Stimulated activated CD8-positive, alpha-beta memory T cell treated with anti-CD3 and anti-CD28 coated beads, Interleukin-7, amount 100 ng/mL, for 1 hour (primary cell): ENCODE data around the gene MRO.
"Not testable (repeated sequence)": the region's sequence is repeated elsewhere in the genome, so short reads cannot be mapped to it uniquely, and the experiment has no call there.

ENCODE experiments used
- DNase-seq, 2 donors: peaks; one replicate each; pipeline ENCODE4 v3.0.0-alpha.2; 2020; ENCODE audit warnings: low read depth in 2 of 2

The MRO gene

DNA sequence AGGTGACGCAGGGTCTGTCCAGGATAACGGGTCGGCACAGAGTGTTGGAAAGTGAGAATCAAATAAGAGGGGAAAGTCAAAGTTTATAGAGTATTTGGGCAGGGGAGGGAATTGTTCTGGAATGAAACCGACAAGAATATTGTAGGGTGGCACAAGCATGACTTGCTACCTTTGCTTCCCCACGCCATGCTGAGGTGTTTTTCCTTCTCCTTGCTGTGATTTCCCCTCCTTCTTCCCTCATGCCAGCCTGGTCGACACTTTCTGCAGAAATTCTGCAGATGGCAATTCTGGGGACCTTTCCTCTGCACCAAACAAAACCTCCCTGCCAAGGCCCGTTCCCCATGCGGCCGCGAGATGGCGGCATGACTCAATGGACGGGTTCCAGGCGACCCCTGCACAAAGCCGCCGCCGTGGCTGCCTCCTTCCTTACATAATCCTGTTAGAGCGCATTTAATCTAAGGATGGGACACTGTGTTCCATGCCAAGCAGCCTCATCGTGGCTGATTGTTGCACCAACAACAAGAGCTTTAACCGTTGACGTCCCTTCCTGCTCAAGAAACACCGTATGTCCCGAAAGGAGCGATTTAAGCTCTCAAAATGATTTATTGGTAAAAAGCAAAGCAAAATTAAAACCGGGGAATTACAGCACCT lies at the start of gene MRO:
Gene MRO (minus strand): TSS at position 289 of the 651 bp plus-strand sequence. CDS start 10,616 bp downstream, outside the sequence.
- peak; percentile 59 to 62 for DNase-seq

DNA sequence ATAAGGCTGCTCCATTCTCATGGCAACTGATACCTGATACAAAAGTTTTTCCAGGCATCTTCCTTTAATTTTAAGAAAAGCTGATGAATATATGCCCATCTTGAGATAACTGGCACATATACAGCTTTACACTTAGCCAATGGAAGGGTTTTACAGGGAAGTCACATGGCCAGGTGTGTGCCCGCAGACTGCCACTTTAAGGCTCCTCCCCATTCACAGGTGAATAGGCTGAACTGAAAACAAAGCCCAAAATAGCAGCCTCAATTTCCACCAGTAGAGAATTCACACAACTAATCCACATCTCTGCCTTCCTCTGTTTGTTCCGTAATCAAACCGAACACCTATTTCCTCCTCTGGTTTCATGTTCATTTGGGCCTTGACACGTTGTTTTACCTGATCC lies 49.3 kb upstream of the MRO start:
- DNase-seq: no peak

DNA sequence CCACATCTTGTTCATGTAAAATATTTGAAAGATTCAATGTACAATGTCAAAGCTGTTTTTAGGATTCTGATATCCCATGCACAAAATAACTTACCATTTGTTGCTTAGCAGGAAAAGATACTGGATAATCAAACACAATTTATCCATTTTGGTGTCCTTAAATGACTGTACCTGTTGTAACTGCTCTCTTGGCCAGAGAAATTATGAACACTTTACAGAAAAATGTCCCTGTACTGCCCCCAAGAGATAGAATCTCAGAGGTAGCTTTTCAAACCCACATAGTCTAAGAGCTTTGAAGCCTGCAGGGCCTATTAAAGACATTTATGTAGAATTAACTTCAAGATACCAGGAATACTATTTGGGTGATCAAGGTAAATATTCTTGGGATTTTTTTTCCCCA lies 46.9 kb upstream of the MRO start:
- DNase-seq: no peak

DNA sequence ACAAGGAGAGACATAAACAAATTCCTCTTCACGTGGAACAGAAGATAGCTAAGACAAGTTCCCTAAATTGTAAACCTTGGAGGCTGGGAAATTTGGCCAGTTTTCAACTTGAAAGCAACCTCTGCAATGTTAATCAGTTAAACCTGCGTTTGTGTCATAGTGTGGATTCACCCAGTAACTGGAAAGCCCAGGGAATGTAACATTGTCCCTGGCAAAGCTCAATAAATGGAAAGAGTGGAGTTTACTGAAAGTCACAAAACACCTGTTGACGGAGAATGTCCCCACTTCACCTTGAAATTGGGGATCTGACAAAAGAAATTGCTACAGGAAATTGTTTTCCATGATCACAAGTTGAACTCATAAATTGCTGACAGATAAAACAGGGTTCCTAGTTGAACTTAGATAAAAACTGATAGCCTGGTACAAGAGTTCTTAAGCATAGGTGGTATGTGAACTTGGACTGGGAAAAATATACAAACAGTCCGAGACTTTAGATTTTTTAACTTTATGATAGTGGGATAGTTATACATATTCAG lies 44.1 kb upstream of the MRO start:
- DNase-seq: no peak

DNA sequence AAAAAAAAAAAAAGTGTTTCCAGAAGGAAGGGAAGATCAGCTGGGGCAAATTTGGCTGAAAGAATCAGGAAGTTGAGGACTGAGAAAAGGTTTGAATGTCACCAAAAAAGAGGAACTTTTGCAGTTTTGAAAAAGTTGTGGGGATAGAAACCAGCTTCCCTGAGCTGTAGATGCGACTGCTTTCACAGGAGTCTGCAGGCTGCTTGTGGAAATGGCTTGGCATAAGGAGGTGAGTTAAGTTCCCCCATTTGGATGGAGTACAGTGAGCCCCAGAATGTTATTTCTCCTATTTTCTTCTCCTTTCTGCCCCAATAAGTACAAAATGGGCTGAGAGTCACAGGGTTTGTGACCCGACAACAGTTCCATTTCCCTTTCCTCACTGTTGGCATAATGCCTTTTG lies 42.6 kb upstream of the MRO start:
- no peak for DNase-seq

DNA sequence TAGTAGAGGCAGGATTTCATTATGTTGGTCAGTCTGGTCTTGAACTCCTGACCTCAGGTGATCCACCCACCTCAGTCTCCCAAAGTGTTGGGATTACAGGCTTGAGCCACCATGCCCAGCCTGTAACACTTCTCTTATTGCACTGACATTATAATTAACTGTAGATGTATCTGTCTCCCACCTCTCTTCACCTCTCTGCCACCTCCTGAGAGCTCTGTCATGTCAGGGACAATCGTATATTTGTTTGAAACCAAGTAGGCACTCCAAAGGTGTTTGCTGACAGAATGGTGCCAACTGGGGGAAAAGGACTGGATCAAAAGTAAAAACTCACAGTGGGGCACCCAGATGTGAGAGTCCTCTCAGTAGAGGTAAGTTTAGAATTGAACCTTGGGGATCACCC lies 41.8 kb upstream of the MRO start:
- DNase-seq: no peak

DNA sequence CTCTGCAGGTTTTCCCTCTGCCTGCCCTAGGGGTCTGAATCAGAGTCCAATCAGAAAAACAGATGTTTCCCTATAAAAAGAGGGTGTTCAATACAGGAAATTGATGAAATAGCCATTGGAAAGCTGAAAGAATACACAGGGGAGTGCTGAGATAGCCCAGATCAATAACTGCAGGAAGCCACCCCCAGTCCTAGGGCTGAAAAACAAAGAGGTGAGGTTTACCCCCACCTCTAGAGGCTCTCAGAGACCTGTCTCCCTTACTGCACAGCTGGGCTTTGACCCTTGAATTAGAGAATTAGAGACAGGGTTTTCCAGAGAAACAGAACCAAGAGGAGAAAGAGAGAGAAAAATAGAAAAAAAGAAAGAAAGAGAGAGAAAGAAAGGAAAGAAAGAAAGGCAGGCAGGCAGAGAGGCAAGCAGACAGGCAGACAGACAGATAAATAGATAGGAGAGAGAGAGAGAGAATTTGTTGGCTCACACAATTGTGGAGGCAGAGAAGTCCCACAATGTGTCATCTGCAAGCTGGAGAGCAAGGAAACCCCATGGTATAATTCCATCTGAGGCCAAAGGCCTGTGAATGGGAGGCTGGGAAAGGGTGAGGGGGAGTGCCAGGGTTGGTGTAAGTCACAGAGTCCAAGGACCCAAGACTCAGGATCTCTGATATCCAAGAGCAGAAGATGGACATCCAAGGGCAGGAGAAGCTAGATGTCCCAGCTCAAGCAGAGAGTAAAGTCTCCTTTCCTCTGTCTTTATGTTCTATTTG lies 40.2 kb upstream of the MRO start:
- DNase-seq: no peak

DNA sequence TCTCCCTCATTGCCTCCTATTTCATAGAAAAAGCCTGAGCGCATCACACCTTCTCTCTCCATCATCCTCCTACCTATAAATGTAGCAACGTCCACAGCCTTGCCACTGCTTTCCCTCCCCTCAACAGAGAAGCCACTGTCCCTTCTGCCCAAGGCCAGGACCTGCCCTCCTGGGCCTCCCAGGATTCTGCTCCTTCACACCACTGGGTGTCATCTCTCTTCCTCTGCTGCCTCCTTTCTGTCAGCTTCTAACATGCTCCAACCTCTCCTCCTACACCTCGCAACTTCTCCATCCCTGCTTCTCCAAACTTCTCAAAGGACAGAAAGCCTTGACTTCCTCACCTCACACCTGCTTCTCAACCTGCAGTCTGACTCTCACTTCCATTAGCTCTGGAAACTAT lies 37.9 kb upstream of the MRO start:
- DNase-seq: no peak

DNA sequence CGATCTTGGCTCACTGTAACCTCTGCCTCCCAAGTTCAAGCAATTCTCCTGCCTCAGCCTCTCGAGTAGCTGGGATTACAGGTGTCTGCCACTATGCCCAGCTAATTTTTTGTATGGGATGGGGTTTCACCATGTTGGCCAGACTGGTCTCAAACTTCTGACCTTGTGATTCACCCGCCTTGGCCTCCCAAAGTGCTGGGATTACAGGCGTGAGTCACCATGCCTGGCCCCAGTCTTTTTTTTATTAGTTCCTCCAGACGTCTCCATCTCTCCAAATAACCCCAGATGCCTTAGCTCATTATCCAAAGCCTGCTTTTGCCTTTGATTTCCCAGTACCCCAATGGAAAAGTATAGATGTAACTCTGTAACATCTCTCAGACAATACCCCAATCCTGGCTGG lies 37.4 kb upstream of the MRO start:
- not testable (repeated sequence) for DNase-seq

DNA sequence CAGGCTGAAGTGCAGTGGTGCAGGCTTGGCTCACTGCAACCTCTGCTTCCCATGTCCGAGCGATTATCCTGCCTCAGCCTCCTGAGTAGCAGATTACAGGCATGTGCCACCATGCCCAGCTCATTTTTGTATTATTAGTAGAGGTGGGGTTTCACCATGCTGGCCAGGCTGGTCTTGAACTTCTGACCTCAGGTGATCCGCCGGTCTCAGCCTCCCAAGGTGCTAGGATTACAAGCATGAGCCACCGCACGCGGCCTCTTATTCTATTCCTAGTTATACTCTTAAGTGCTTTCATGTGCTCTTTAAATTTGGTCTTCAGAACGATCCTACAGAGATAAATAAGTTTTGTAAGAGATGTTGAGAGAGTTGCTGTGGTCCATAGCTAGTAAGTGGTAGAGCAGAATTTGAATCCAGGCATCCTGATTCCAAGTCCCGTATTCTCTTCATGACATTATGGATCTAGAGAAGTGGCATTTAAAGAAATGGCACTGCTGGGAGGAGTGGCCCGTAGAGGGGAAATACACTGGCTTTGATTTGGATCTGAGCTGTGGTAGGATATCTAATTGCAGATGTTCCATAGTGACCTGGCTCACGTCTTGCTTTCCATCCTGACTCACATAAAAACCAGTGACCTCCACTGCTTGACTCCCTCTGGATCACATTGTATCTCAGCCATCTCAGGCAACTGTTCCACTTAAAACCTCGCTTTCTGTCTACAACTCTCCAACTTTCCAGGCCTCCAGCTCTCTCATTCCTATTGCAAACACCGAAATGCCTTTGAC lies 36.4 kb upstream of the MRO start:
- no peak for DNase-seq

DNA sequence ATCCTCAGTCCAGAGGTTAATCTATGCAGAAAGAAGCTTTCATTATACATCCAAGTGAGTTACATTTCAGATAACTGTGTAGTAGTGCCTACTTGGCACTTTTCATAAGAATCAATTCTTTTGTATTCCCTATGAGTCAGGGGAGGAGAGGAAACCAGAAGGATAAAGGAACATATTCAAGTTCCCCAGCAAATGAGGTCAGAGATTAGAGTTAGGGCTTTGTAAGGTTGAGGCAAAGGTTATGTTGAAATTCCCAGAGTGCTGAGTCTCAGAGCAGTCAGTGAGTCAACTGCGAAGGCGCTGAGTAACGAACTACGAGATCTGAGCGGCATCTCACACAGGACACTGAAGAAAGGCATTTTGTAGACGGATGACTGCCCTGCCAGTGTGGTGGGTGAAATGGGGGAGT lies 34.1 kb upstream of the MRO start:
- DNase-seq: no peak

DNA sequence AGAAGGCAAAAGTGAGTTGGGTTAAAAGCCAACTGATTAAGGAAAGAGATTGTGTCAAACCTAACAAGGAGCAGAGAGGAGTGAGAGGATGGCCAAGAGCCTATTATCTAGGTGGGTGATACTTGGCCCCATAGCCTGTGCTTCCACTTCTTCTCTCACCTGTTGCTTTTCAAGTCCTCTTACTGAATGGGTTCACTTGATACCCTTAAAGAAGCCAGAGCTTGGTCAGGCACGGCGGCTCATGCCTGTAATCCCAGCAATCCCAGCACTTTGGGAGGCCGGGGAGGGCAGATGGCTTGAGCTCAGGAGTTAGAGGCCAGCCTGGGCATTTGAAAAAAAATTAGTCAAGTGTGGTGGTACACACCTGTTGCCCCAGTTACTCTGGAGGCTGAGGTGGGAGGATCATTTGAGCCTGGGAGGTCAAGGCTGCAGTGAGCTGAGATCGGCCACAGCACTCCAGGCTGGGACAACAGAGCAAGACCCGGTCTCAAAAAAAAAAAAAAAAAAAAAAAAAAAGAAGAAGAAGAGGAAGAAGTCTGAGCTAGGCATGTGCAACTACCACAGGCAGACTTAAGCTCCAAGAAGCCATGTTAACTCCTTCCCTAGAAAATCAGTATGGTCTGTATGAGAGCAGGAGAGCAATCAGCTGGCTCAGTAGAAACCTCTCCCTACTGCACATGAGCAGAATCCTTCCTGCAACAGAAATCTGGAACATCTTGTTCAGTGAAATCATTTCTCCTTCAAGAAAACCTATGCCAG lies 30.7 kb upstream of the MRO start:
- no peak for DNase-seq

DNA sequence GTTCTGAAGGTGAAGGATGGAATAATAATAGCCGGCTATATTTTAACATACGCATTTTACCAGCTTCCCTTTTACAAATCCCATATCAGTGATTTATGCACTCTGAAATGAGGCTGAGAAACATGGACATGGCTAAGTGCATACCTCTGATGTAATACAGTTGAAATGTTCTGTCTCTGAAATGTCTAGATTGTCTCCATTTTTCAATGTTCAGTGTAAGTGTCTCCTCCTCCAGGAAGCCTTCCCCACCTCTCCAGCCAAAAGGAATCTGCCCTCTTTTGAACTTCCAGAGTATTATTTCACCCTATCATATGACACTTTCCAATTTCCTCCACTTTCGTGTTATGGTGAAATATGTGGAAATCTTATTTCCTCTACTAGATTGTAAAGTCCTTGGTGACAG lies 29.6 kb upstream of the MRO start:
- no peak for DNase-seq

DNA sequence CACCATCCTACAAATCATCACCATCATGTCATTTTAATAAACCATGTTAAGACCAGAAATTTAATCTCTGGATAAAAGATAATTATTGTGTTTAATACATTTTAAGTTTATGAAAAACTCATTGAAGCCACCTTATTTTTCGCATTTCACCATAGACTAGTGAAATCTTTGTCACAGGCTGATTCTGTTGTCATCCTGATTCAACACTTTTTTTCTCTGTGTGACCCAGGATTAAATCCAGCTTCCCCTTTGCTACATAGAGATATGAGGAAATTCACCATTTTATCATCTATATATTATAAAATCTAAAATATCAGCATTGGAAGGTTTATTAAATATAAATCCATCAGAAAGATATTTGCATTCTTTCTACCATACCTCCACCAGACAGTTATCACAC lies 29.2 kb upstream of the MRO start:
- DNase-seq: no peak

DNA sequence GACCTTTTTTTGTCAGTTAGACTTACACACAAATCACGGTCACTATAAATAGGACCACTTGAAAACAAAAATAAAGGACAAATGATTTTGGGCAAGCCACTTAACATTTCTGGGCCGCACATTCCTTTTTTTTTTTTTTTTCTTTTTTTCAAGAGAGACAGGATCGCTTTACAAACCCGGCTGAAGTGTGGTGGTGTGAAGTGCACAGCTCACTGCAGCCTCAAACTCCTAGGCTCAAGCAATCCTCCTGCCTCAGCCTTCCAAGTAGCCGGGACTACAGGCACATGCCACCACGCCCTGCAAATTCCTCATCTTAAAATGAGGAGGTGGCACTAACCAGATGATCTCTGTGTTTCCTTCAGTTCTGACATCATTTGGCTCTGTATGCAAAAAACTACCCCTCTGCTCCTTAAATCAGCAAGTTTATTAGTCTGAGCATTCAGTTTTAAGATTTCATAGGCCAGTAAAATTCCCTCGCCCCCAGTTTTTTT lies 28.3 kb upstream of the MRO start:
- DNase-seq: no peak

DNA sequence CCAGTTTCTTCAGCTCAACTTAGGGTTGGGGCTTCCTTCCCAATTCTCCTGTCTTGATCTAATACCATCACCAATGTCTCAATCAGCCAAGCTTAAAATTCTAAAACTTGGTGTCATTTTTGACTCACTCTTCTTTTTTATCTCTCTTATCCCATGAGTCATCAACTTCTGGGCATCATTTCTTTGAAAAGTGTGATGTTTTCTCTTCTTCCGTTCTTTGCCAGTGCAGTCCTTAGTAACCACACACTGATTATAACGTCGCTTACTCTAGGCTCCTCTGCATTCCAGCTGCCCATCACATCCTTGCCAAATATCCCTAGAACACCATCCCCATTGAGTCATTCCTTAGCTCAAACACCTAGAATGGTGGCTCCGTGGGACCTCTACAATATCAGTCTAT lies 27.4 kb upstream of the MRO start:
- no peak for DNase-seq

DNA sequence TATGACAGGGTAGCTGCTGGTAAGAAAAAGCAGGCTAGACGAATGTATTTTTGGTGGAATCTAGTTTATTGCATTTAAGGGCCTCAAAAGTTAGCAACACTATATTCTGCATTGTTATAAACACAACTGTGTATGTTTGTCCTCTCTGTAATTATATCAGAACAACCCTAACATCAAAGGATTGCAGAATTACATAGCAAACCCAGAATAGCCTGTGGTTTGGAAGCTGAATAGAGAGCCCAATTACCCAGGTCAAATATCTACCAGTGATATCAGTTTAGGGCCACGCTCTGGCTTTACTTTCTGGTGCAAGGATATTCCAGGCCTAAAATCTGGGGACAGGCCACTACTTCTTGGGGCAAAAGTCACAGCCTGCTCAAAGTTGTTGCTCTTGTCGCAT lies 25.1 kb upstream of the MRO start:
- no peak for DNase-seq

DNA sequence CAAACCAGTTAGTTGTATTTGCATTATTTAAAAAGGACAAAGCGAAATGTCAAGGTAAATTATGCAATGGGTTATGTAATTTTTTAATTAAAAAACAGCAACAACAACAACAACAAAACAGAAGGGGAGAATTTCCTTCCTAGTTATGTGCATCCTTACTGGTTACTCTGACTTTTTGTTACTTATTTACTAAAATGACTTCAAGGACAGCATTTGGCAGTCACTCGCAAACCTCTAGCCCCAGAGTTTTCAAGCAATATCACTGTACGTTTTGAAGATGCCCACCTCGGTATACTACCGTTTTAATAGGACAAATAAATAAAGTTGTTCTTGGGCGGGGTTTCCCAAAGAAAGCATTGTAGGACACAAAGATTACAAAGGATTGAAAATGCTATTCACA lies 24.7 kb upstream of the MRO start:
- DNase-seq: no peak

DNA sequence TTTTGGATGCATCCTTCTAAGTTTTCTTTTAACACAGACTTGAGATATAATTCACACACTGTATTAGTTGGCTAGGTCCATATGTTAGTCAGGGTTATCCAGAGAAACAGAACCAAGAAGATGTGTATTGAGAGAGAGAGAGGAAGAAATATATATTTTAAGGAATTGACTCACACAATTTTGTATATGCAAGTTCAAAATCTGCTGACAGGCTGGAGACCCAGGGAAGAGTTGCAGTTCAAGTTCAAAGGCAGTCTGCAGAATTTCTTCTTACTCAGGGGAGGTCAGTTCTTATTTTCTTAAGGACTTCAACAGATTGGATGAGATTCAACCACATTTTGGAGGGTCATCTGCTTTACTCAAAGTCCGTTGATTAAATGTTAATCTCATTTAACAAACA lies 23.0 kb upstream of the MRO start:
- no peak for DNase-seq

DNA sequence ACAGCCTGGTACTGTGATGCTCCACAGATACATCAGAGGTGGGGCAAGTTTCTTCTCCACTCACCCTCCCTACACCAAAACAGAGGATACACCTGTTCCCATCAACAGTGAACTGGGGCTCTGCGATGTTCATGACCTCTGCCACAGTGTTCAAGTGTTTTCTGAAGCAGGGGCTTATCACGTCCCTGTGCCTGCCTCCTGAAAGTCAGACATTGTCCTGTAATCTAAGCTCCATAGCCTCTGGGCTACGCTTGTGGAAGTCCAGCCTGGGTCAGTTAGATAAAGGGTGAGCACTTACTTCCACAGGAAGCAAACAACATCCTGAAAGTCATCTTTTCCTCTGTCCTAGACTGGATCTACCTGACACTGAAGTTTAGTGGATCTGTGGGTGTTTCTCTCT lies 20.2 kb upstream of the MRO start:
- DNase-seq: no peak

DNA sequence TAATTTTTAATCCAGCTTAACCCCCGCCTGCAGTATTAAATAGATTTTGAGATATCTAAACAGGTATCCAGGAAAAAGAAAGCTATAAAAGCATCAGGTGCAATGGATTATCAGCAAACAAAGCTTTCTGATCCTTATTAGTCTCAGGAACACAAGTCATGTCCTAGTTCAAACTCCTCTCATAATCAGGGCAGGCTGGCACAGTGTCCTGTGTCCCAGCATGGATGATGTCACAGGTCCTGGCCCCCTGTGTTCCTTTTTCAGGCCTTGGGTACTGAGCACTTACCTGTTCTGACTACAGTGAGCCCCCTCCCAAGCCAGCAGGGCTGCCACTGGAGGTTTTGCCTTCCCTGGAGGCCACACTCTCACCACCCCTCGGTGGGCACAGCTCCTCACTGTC lies 19.5 kb upstream of the MRO start:
- DNase-seq: no peak

DNA sequence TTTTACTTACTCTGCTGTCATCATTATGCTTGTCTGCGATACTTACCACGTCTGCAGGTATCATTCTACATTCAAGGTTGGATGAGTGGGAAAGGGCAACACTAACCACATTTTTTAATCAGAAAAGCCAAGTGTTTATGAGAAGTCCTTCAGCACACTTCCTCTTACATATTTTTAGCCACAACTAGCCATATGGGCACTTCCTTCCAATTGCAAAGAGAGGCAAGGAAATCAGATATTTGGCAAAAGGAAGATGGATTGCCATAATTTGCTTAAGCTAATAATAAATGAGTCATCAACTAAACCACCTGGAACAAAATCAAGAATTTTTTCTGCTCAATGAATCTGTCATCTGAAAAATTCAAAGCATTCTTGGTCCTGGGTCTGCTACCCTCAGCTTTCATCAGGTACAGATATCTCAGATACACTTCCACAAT lies 16.7 kb upstream of the MRO start:
- DNase-seq: no peak
